Lung (tissue), 12 donors: ENCODE results near the gene CDKN1A. TPM values are rescaled to one million over a fixed set of nuclear protein-coding genes. Genes with fewer than 3 reads are reported as not detected.

Experiments
- ATAC-seq: fragments of 200-7000 bp; cut with Tn5 transposase; one replicate; pipeline ENCODE4 v1.9.1; 2020; ENCODE audit warnings: moderate number of reproducible peaks; ENCODE audit not compliant: insufficient read depth, low FRiP score
- DNase-seq, 3 donors: peaks; one replicate each; pipeline ENCODE4 v3.0.0-alpha.2; 2013 to 2017
- H3K27ac ChIP-seq, 2 donors: one replicate each; pipeline ENCODE4 v1.5.1; 2013; ENCODE audit warnings: mild to moderate bottlenecking in 2 of 2, moderate library complexity in 2 of 2, control low read depth in 1 of 2, inconsistent platforms in 1 of 2, low read depth in 1 of 2, low read length in 1 of 2
- H3K27me3 ChIP-seq, 3 donors: one replicate each; pipeline ENCODE4 v1.5.1; 2013; ENCODE audit warnings: low read length in 2 of 3; ENCODE audit not compliant: control insufficient read depth in 3 of 3, insufficient read depth in 3 of 3
- H3K36me3 ChIP-seq, 4 donors: one replicate each; pipeline ENCODE4 v1.5.1; 2013; ENCODE audit warnings: low read length in 4 of 4, mild to moderate bottlenecking in 1 of 4, moderate library complexity in 1 of 4; ENCODE audit not compliant: control insufficient read depth in 4 of 4, insufficient read depth in 4 of 4
- H3K4me1 ChIP-seq, 5 donors: one replicate each; pipeline ENCODE4 v1.5.1; 2013; ENCODE audit warnings: low read length in 5 of 5, mild to moderate bottlenecking in 2 of 5, moderate library complexity in 1 of 5; ENCODE audit not compliant: control insufficient read depth in 5 of 5, insufficient read depth in 5 of 5
- H3K4me3 ChIP-seq: one replicate; pipeline ENCODE4 v1.5.1; 2013; ENCODE audit warnings: mild to moderate bottlenecking, control low read depth, moderate library complexity
- H3K9ac ChIP-seq, 2 donors: one replicate each; pipeline ENCODE4 v1.5.1; 2013; ENCODE audit warnings: low read length in 2 of 2, control low read depth in 1 of 2; ENCODE audit not compliant: insufficient read depth in 1 of 2
- H3K9me3 ChIP-seq, 4 donors: one replicate each; pipeline ENCODE4 v1.5.1; 2013; ENCODE audit warnings: low read length in 3 of 4, mild to moderate bottlenecking in 1 of 4, moderate library complexity in 1 of 4; ENCODE audit not compliant: control insufficient read depth in 4 of 4, insufficient read depth in 3 of 4
- CTCF ChIP-seq: IDR thresholded peaks from 2 replicates; pipeline ENCODE4 v1.5.1; 2012; ENCODE audit warnings: mild to moderate bottlenecking; ENCODE audit errors: control extremely low read depth, extremely low read depth
- WGBS, 2 donors: extraction: QIAGEN DNeasy Blood & Tissue Kit; methylation state at CpG; one replicate each; pipeline ENCODE4 v1.1.7; 2013; 5-methylcytosine and 5-hydroxymethylcytosine counted together
- polyA plus RNA-seq, 2 donors: library from polyadenylated mRNA; stranded (reverse); fragments of 200-250 nt; gene quantifications; one replicate each; pipeline ENCODE4 v1.2.1, GENCODE V29; 2013
- total RNA-seq, 2 donors: library from RNA; depleted of rRNA in 1 of 2; stranded (reverse); fragments of >200 nt in 1 of 2; gene quantifications; one replicate each; pipeline ENCODE4 v1.2.1, GENCODE V29; 2014 to 2021
- donor health status: control.
- donor health status: control.
- donor health status: Bipolar disorder and iron deficiency.
- donor health status: healthy.
- donor health status: DM: yes; HTN: yes; CAD: no.

CDKN1A gene
- total and polyA plus RNA-seq, 4 donors, result 35.3 to 183 (median 66.2) TPM

- 84 to 87% methylated on average over 12 of the region's 12 CpGs for WGBS, 2 donors
- no peaks in the 10 kb centered on the region for H3K27me3 ChIP-seq
- ATAC-seq (no peak), DNase-seq (no peak)
- no peak for TF ChIP-seq CTCF
- H3K4me3 ChIP-seq, result no peak overlapping the region
- no peaks in the 10 kb centered on the region for H3K9me3 ChIP-seq
- no peaks in the 10 kb centered on the region for H3K36me3 ChIP-seq
- H3K9ac ChIP-seq, result no peak overlapping the region
- H3K27ac ChIP-seq, result no peak overlapping the region
- H3K4me1 ChIP-seq, result no peaks in the 10 kb centered on the region
Observed at GRCh38 chr6:36717871-36718540, 39.5 kb downstream of the CDKN1A start.

GRCh38 chr6:36718560-36718959 is 40.0 kb downstream of the CDKN1A start:
- ATAC-seq (no peak), DNase-seq (no peak)
- no peak overlapping the region for H3K9ac ChIP-seq
- no peak overlapping the region for H3K4me3 ChIP-seq
- no peak overlapping the region for H3K27ac ChIP-seq
- H3K36me3 ChIP-seq, result no peaks in the 10 kb centered on the region
- H3K4me1 ChIP-seq, result no peaks in the 10 kb centered on the region
- TF ChIP-seq CTCF, result no peak
- 80 to 81% methylated on average over 5 of the region's 5 CpGs for WGBS, 2 donors
- no peaks in the 10 kb centered on the region for H3K27me3 ChIP-seq
- no peaks in the 10 kb centered on the region for H3K9me3 ChIP-seq

- H3K4me3 ChIP-seq, result no peak overlapping the region
- WGBS, 2 donors, result 90 to 96% methylated on average over 7 of the region's 7 CpGs
- H3K27ac ChIP-seq, result no peak overlapping the region
- H3K36me3 ChIP-seq, result no peaks in the 10 kb centered on the region
- no peaks in the 10 kb centered on the region for H3K9me3 ChIP-seq
- ATAC-seq (no peak), DNase-seq (no peak)
- H3K9ac ChIP-seq, result no peak overlapping the region
- TF ChIP-seq CTCF, result no peak
- H3K4me1 ChIP-seq, result no peaks in the 10 kb centered on the region
- no peaks in the 10 kb centered on the region for H3K27me3 ChIP-seq
Observed at GRCh38 chr6:36719126-36719525, 40.6 kb downstream of the CDKN1A start.
